Gastroesophageal sphincter (tissue), 4 donors: ENCODE results near the gene SNCA. TPM values are rescaled to one million over a fixed set of nuclear protein-coding genes. Genes with fewer than 3 reads are reported as not detected.

Experiments
- ATAC-seq: fragments of 150-250 bp; one replicate; pipeline ENCODE4 v1.9.1; 2016; ENCODE audit warnings: mild to moderate bottlenecking, moderate library complexity
- H3K27ac ChIP-seq, 4 donors: fragments of 200-600 bp; sonication (generic) in 3 of 4; 1 replicate in 3 of 4; 2 replicates in 1 of 4; pipeline ENCODE4 v1.5.1; 2016 to 2019
- H3K27me3 ChIP-seq: fragments of 200-600 bp; sonication (generic); one replicate; pipeline ENCODE4 v1.5.1; 2019
- H3K36me3 ChIP-seq, 2 donors: fragments of 200-600 bp; sonication (generic); one replicate each; pipeline ENCODE4 v1.5.1; 2019; ENCODE audit warnings: control low read depth in 1 of 2
- H3K4me1 ChIP-seq, 3 donors: fragments of 200-600 bp; sonication (generic); 1 replicate in 2 of 3; 2 replicates in 1 of 3; pipeline ENCODE4 v1.5.1; 2016 to 2019; ENCODE audit warnings: control low read depth in 2 of 3
- H3K4me3 ChIP-seq, 2 donors: fragments of 200-600 bp; sonication (generic); one replicate each; pipeline ENCODE4 v1.5.1; 2019; ENCODE audit warnings: mild to moderate bottlenecking in 1 of 2, moderate library complexity in 1 of 2
- H3K9me3 ChIP-seq, 3 donors: fragments of 200-600 bp; sonication (generic); one replicate each; pipeline ENCODE4 v1.5.1; 2017 to 2019; ENCODE audit warnings: control low read depth in 2 of 3
- CTCF ChIP-seq, 4 experiments: fragments of 200-600 bp in 2 of 4; fragments of 450-650 bp in 2 of 4; sonication (generic) in 1 of 4; IDR thresholded peaks; one replicate each; pipeline ENCODE4 v1.5.1; 2017 to 2019; ENCODE audit warnings: antibody characterized with exemption in 4 of 4, mild to moderate bottlenecking in 2 of 4, moderate library complexity in 2 of 4
- EP300 ChIP-seq: sonication (generic); formaldehyde crosslinking; IDR thresholded peaks from one replicate; pipeline ENCODE4 v1.6.1; 2017; ENCODE audit warnings: antibody characterized with exemption, mild to moderate bottlenecking
- POLR2A ChIP-seq, 2 donors: fragments of 450-650 bp; IDR thresholded peaks; one replicate each; pipeline ENCODE4 v1.6.1; 2017; ENCODE audit warnings: antibody characterized with exemption in 2 of 2, mild to moderate bottlenecking in 2 of 2, moderate library complexity in 1 of 2
- POLR2AphosphoS5 ChIP-seq: sonication (generic); formaldehyde crosslinking; IDR thresholded peaks from one replicate; pipeline ENCODE4 v1.6.1; 2017; ENCODE audit warnings: antibody characterized with exemption
- whole genome bisulfite sequencing, 2 donors: methylation state at CpG; one replicate each; pipeline ENCODE4 v1.1.5; 2018; ENCODE audit warnings: low coverage in 1 of 2; 5-methylcytosine and 5-hydroxymethylcytosine counted together
- total RNA-seq, 4 donors: library from RNA; depleted of rRNA; stranded (reverse); fragments of >200 nt; gene quantifications; one replicate each; pipeline ENCODE4 v1.1.0, GENCODE V29; 2016

The SNCA gene
- total RNA-seq, 4 donors from 2014 or later = 5.0 to 24.4 (median 13.9) TPM

GRCh38 chr4:89800012-89800516, 36.9 kb downstream of the SNCA start:
- Histone ChIP-seq H3K36me3 (no peaks in the 10 kb centered on the region), H3K27me3 (no peaks in the 10 kb centered on the region), H3K4me3 (no peak overlapping the region), H3K4me1 (no peaks in the 10 kb centered on the region), H3K27ac (no peak overlapping the region), H3K9me3 (no peaks in the 10 kb centered on the region)
- TF ChIP-seq POLR2A (IDR thresholded peaks at IDR 0.05) (no peak), POLR2AphosphoS5 (no peak), EP300 (no peak), CTCF (IDR thresholded peaks at IDR 0.05) (no peak)
- no peak for ATAC-seq
- 83 to 87% methylated on average over 3 of the region's 3 CpGs for WGBS, 2 donors

GRCh38 chr4:89799071-89799470, 37.9 kb downstream of the SNCA start:
- Histone ChIP-seq H3K4me3 (no peak overlapping the region), H3K9me3 (no peaks in the 10 kb centered on the region), H3K36me3 (no peaks in the 10 kb centered on the region), H3K27me3 (no peaks in the 10 kb centered on the region), H3K4me1 (no peaks in the 10 kb centered on the region), H3K27ac (no peak overlapping the region)
- TF ChIP-seq CTCF (IDR thresholded peaks at IDR 0.05) = no peak
- no peak for TF ChIP-seq EP300
- ATAC-seq = no peak

- H3K36me3 ChIP-seq = no peaks in the 10 kb centered on the region
- H3K27ac ChIP-seq = no peak overlapping the region
- H3K4me3 ChIP-seq = no peak overlapping the region
- no peak for TF ChIP-seq CTCF (IDR thresholded peaks at IDR 0.05)
- TF ChIP-seq POLR2A (IDR thresholded peaks at IDR 0.05) = no peak
- no peak for TF ChIP-seq POLR2AphosphoS5
- TF ChIP-seq EP300 = no peak
- no peaks in the 10 kb centered on the region for H3K27me3 ChIP-seq
- ATAC-seq = no peak
- H3K9me3 ChIP-seq = no peaks in the 10 kb centered on the region
- H3K4me1 ChIP-seq = no peaks in the 10 kb centered on the region
These were observed 39.8 kb downstream of the SNCA start for GRCh38 chr4:89797117-89797516.

- H3K36me3 ChIP-seq = no peaks in the 10 kb centered on the region
- no peaks in the 10 kb centered on the region for H3K9me3 ChIP-seq
- H3K4me1 ChIP-seq = peaks cover 0 to 12% (median 0%) of the 10 kb centered on the region in 3 donors
- H3K4me3 ChIP-seq = no peak overlapping the region
- no peak for ATAC-seq
- no peaks in the 10 kb centered on the region for H3K27me3 ChIP-seq
- H3K27ac ChIP-seq = peak overlapping the region in 1 of 4 donors; percentile 14
- 25 to 44% methylated on average over 2 of the region's 2 CpGs for WGBS, 2 donors
- TF ChIP-seq EP300 = no peak
- TF ChIP-seq CTCF (IDR thresholded peaks at IDR 0.05) = no peak
- TF ChIP-seq POLR2A (IDR thresholded peaks at IDR 0.05) = no peak
- TF ChIP-seq POLR2AphosphoS5 = no peak
These were observed 48.5 kb downstream of the SNCA start for GRCh38 chr4:89788206-89789072.

GRCh38 chr4:89784686-89785231, 52.2 kb downstream of the SNCA start:
- no peak for ATAC-seq
- Histone ChIP-seq H3K36me3 (no peaks in the 10 kb centered on the region), H3K9me3 (no peaks in the 10 kb centered on the region), H3K27me3 (no peaks in the 10 kb centered on the region), H3K27ac (no peak overlapping the region), H3K4me1 (peaks cover 0 to 12% (median 0%) of the 10 kb centered on the region in 3 donors), H3K4me3 (no peak overlapping the region)
- TF ChIP-seq POLR2A (IDR thresholded peaks at IDR 0.05) = no peak
- TF ChIP-seq POLR2AphosphoS5 = no peak
- TF ChIP-seq EP300 = no peak
- no peak for TF ChIP-seq CTCF (IDR thresholded peaks at IDR 0.05)
- 80 to 84% methylated on average over 2 of the region's 2 CpGs for WGBS, 2 donors
